ENCODE results near the gene IL11.

DNA sequence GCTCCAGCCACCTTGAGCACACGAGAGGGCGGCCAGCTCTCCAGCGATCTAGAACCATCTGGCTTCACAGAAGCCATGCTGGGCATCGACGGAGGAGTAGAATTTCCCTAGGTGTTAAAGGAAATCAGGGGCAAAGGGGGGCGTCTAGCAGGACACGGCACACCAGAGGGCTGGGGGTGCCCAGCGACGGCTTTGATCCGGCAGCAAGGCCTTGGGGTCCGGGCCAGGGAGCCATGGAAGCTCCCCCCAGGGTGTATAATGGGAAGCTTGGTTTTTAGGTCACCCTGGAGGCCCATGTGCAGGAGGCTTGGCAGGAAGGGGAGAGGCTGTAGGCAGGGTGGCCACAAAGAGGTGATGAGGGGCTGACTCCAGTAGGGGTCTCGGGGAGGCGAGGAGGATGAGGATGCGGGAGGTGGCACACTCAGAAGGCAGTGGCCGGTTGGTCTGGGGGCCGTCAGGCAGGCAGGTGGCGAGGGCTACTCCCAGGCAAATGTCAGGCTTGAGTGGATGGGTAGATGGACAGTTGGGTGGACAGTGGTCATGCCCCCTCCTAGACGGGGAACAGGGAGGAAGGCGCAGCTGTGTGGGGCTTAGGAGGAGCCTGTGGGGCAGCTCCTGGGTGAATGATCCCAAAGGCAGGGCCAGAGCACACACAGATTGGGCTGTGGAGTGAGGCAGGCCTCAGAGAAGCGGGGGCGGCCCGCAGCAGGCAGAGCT lies 25.0 kb downstream of the IL11 start:
- TF ChIP-seq, protein P1, sequence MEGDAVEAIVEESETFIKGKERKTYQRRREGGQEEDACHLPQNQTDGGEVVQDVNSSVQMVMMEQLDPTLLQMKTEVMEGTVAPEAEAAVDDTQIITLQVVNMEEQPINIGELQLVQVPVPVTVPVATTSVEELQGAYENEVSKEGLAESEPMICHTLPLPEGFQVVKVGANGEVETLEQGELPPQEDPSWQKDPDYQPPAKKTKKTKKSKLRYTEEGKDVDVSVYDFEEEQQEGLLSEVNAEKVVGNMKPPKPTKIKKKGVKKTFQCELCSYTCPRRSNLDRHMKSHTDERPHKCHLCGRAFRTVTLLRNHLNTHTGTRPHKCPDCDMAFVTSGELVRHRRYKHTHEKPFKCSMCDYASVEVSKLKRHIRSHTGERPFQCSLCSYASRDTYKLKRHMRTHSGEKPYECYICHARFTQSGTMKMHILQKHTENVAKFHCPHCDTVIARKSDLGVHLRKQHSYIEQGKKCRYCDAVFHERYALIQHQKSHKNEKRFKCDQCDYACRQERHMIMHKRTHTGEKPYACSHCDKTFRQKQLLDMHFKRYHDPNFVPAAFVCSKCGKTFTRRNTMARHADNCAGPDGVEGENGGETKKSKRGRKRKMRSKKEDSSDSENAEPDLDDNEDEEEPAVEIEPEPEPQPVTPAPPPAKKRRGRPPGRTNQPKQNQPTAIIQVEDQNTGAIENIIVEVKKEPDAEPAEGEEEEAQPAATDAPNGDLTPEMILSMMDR (IDR thresholded peaks at IDR 0.05) = no peak
- TF ChIP-seq POLR2A (IDR thresholded peaks at IDR 0.05) = no peak
